ENCODE data around the gene PHF12.

DNA sequence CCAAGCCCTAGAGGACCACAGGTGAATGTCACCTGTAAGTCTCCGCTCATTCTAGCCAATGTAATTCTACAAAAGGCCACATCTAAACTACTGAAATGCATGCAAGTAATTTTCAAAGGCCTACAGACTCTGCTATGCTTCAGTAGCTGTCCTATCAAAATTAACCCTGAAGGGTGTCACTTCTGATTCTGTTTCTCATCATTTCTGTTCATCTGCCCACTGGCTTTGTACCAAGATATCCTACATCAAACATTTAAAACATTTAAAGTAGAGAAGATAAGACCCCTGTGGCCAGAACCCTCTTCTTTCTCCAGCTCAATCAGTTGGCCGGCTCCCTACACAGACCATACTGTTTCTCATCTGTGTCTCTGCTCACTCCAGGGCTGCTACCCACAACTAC lies 21.5 kb downstream of the PHF12 start:
- TF ChIP-seq ETV6 (conservative IDR thresholded peaks at IDR 0.05 in 1 of 2, IDR thresholded peaks at IDR 0.05 in 1 of 2; ENCODE audit: borderline replicate concordance in 1 of 2, low read depth in 1 of 2) (no peak), ZNF24 (IDR thresholded peaks at IDR 0.05) (no peak), RAD21 (IDR thresholded peaks at IDR 0.05; ENCODE audit: insufficient read depth, low read depth, low read length) (no peak), TCF7 (IDR thresholded peaks at IDR 0.05; ENCODE audit: borderline replicate concordance) (no peak), BHLHE40 (IDR thresholded peaks at IDR 0.05; ENCODE audit: borderline replicate concordance in 1 of 2, low read depth in 2 of 2, low read length in 1 of 2) (no peak), FOS (IDR thresholded peaks at IDR 0.05; ENCODE audit: borderline replicate concordance, extremely low read depth, insufficient read length) (no peak), POLR2A (IDR thresholded peaks at IDR 0.05; ENCODE audit: low read depth, low read length) (no peak), TAF1 (IDR thresholded peaks at IDR 0.05; ENCODE audit: borderline replicate concordance, low read depth, low read length) (no peak)
- TF ChIP-seq, protein P1, sequence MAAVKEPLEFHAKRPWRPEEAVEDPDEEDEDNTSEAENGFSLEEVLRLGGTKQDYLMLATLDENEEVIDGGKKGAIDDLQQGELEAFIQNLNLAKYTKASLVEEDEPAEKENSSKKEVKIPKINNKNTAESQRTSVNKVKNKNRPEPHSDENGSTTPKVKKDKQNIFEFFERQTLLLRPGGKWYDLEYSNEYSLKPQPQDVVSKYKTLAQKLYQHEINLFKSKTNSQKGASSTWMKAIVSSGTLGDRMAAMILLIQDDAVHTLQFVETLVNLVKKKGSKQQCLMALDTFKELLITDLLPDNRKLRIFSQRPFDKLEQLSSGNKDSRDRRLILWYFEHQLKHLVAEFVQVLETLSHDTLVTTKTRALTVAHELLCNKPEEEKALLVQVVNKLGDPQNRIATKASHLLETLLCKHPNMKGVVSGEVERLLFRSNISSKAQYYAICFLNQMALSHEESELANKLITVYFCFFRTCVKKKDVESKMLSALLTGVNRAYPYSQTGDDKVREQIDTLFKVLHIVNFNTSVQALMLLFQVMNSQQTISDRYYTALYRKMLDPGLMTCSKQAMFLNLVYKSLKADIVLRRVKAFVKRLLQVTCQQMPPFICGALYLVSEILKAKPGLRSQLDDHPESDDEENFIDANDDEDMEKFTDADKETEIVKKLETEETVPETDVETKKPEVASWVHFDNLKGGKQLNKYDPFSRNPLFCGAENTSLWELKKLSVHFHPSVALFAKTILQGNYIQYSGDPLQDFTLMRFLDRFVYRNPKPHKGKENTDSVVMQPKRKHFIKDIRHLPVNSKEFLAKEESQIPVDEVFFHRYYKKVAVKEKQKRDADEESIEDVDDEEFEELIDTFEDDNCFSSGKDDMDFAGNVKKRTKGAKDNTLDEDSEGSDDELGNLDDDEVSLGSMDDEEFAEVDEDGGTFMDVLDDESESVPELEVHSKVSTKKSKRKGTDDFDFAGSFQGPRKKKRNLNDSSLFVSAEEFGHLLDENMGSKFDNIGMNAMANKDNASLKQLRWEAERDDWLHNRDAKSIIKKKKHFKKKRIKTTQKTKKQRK (IDR thresholded peaks at IDR 0.05; ENCODE audit: low read depth, low read length): no peak
- TF ChIP-seq, protein P2, sequence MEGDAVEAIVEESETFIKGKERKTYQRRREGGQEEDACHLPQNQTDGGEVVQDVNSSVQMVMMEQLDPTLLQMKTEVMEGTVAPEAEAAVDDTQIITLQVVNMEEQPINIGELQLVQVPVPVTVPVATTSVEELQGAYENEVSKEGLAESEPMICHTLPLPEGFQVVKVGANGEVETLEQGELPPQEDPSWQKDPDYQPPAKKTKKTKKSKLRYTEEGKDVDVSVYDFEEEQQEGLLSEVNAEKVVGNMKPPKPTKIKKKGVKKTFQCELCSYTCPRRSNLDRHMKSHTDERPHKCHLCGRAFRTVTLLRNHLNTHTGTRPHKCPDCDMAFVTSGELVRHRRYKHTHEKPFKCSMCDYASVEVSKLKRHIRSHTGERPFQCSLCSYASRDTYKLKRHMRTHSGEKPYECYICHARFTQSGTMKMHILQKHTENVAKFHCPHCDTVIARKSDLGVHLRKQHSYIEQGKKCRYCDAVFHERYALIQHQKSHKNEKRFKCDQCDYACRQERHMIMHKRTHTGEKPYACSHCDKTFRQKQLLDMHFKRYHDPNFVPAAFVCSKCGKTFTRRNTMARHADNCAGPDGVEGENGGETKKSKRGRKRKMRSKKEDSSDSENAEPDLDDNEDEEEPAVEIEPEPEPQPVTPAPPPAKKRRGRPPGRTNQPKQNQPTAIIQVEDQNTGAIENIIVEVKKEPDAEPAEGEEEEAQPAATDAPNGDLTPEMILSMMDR (IDR thresholded peaks at IDR 0.05 in 2 of 3, conservative IDR thresholded peaks at IDR 0.05 in 1 of 3; ENCODE audit: control insufficient read depth in 2 of 3, extremely low read depth in 1 of 3, insufficient read depth in 1 of 3, low read depth in 3 of 3, low read length in 3 of 3): no peak
- TF ChIP-seq, protein P3, sequence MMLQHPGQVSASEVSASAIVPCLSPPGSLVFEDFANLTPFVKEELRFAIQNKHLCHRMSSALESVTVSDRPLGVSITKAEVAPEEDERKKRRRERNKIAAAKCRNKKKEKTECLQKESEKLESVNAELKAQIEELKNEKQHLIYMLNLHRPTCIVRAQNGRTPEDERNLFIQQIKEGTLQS (IDR thresholded peaks at IDR 0.05; ENCODE audit: borderline replicate concordance, extremely low read depth, low read depth, low read length): no peak

Measured in GM12878 (cell line).